Astrocyte (in vitro differentiated cells and primary cell): ENCODE data around the gene SNRPD2.

Experiments used
- CTCF ChIP-seq: IDR thresholded peaks from 2 replicates; pipeline ENCODE4 v1.5.1; 2011; ENCODE audit warnings: low read depth, mild to moderate bottlenecking, inconsistent platforms, low read length, moderate library complexity; ENCODE audit not compliant: insufficient read depth
- EZH2 ChIP-seq: IDR thresholded peaks from 2 replicates; pipeline ENCODE4 v1.6.1; 2012; ENCODE audit warnings: mild to moderate bottlenecking, low read length, inconsistent platforms; ENCODE audit not compliant: insufficient read depth

DNA sequence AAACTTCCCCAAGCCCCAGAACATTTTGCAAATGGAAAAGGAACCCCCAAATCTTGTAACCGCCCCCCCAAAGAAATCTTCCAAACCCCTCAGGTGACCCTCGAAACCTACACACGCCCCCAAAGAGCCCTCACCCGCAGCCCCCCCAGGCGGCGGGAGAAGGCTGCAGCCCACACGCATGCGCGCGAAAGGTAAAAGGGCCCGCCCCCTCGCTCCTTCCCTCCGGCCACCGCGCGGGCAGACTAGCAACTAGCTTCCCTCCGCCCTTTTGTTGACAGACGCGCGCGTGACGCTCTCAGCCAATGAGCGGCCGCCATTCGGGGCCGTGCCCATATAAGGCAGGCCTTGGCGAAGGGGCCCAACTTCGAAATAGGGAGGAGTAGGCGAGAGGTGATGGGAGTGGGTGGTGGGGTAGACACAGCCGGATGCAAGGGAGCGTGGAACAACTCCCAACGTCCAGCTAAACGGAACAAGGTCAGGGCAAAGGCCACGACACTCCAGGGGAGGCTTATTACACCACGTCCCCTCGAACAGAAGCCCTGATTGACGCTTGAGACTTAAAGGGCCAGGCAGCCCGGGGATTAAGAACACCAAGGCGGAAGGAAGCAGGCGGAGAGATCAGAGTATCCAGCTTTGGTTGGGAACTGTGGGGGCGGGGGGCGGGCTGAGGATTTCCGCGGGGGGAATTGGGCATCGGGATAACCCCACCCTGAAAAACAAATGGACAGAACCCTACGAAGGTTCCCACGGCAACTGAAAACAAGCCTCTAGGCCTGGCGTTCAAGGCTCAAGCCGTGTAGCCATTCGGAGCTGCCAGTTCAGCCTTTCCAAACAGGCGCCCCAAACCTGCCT is 25.6 kb upstream of the SNRPD2 start:
- TF ChIP-seq CTCF (no peak), EZH2 (no peak)
